IMR-90 (cell line): ENCODE measurements around the gene LDAH.

Experiments
- CEBPB ChIP-seq: IDR thresholded peaks from 2 replicates; pipeline ENCODE4 v1.6.1; 2012; ENCODE audit warnings: low read depth, low read length, improper control_type of control experiment
- CHD1 ChIP-seq: IDR thresholded peaks from 2 replicates; pipeline ENCODE4 v1.6.1; 2012; ENCODE audit warnings: low read depth, low read length, improper control_type of control experiment
- FOS ChIP-seq: fragments of 150-350 bp; IDR thresholded peaks from 2 replicates; pipeline ENCODE4 v1.6.1; 2016; ENCODE audit warnings: low read depth, low read length
- MAZ ChIP-seq: IDR thresholded peaks from 2 replicates; pipeline ENCODE4 v1.6.1; 2012; ENCODE audit warnings: low read depth, mild to moderate bottlenecking, low read length, improper control_type of control experiment, moderate library complexity, borderline replicate concordance
- MXI1 ChIP-seq: IDR thresholded peaks from 2 replicates; pipeline ENCODE4 v1.6.1; 2012; ENCODE audit warnings: low read depth, mild to moderate bottlenecking, low read length, moderate library complexity, borderline replicate concordance
- POLR2A ChIP-seq: IDR thresholded peaks from 2 replicates; pipeline ENCODE4 v1.6.1; 2012; ENCODE audit warnings: mild to moderate bottlenecking, low read depth, low read length
- RCOR1 ChIP-seq: IDR thresholded peaks from 2 replicates; pipeline ENCODE4 v1.6.1; 2012; ENCODE audit warnings: mild to moderate bottlenecking, low read length, improper control_type of control experiment; ENCODE audit not compliant: insufficient replicate concordance
- RFX5 ChIP-seq: IDR thresholded peaks from 2 replicates; pipeline ENCODE4 v1.8.0; 2012; ENCODE audit warnings: low read depth, mild to moderate bottlenecking, low read length, moderate library complexity
- SMC3 ChIP-seq: fragments of 150-350 bp; IDR thresholded peaks from 2 replicates; pipeline ENCODE4 v1.6.1; 2016; ENCODE audit warnings: low read depth, mild to moderate bottlenecking, antibody characterized with exemption, low read length, moderate library complexity
- TF ChIP-seq, protein P1 (sequence below): conservative IDR thresholded peaks from 2 replicates; pipeline ENCODE4 v1.5.1; 2012; ENCODE audit warnings: mild to moderate bottlenecking, low read depth, low read length, improper control_type of control experiment
- TF ChIP-seq, protein P2 (sequence below): fragments of 150-350 bp; IDR thresholded peaks from 2 replicates; pipeline ENCODE4 v1.6.1; 2016; ENCODE audit warnings: low read depth, mild to moderate bottlenecking, low read length, moderate library complexity, borderline replicate concordance
- TF ChIP-seq, protein P3 (sequence below): fragments of 150-350 bp; IDR thresholded peaks from 2 replicates; pipeline ENCODE4 v1.6.1; 2017; ENCODE audit warnings: mild to moderate bottlenecking, antibody characterized with exemption, low read length, low read depth

GRCh38 chr2:20637147-20637546 lies 185.8 kb downstream of the LDAH start:
- TF ChIP-seq, protein P1, sequence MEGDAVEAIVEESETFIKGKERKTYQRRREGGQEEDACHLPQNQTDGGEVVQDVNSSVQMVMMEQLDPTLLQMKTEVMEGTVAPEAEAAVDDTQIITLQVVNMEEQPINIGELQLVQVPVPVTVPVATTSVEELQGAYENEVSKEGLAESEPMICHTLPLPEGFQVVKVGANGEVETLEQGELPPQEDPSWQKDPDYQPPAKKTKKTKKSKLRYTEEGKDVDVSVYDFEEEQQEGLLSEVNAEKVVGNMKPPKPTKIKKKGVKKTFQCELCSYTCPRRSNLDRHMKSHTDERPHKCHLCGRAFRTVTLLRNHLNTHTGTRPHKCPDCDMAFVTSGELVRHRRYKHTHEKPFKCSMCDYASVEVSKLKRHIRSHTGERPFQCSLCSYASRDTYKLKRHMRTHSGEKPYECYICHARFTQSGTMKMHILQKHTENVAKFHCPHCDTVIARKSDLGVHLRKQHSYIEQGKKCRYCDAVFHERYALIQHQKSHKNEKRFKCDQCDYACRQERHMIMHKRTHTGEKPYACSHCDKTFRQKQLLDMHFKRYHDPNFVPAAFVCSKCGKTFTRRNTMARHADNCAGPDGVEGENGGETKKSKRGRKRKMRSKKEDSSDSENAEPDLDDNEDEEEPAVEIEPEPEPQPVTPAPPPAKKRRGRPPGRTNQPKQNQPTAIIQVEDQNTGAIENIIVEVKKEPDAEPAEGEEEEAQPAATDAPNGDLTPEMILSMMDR, result no peak
- no peak for TF ChIP-seq RCOR1
- TF ChIP-seq, protein P2, sequence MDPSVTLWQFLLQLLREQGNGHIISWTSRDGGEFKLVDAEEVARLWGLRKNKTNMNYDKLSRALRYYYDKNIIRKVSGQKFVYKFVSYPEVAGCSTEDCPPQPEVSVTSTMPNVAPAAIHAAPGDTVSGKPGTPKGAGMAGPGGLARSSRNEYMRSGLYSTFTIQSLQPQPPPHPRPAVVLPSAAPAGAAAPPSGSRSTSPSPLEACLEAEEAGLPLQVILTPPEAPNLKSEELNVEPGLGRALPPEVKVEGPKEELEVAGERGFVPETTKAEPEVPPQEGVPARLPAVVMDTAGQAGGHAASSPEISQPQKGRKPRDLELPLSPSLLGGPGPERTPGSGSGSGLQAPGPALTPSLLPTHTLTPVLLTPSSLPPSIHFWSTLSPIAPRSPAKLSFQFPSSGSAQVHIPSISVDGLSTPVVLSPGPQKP, result no peak
- TF ChIP-seq POLR2A, result no peak
- TF ChIP-seq MXI1, result no peak
- no peak for TF ChIP-seq CEBPB
- no peak for TF ChIP-seq FOS
- no peak for TF ChIP-seq CHD1
- TF ChIP-seq MAZ, result no peak
- TF ChIP-seq RFX5, result no peak
- TF ChIP-seq, protein P3, sequence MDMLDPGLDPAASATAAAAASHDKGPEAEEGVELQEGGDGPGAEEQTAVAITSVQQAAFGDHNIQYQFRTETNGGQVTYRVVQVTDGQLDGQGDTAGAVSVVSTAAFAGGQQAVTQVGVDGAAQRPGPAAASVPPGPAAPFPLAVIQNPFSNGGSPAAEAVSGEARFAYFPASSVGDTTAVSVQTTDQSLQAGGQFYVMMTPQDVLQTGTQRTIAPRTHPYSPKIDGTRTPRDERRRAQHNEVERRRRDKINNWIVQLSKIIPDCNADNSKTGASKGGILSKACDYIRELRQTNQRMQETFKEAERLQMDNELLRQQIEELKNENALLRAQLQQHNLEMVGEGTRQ, result no peak
- no peak for TF ChIP-seq SMC3
